AG04450 (cell line): ENCODE data around the gene CEP72. TPM values are rescaled to one million over a fixed set of nuclear protein-coding genes. Genes with fewer than 3 reads are reported as not detected.
"Not testable (repeated sequence)": the region's sequence is repeated elsewhere in the genome, so short reads cannot be mapped to it uniquely, and the experiment has no call there.

ENCODE experiments used
- CTCF ChIA-PET: fragments of 300-600, 350-600 bp; formaldehyde crosslinking; extraction: SDS; loops from one replicate; lab custom pipeline; 2022; ENCODE audit warnings: antibody characterized with exemption, inconsistent platforms; lab: Charles Lee
- POLR2A ChIA-PET: fragments of 350-600 bp; formaldehyde crosslinking; extraction: SDS; loops from one replicate; lab custom pipeline; 2021; ENCODE audit warnings: antibody characterized with exemption, inconsistent platforms; lab: Yijun Ruan, JAX
- DNase-seq: peaks from one replicate; pipeline ENCODE4 v3.0.0-alpha.2; 2011; ENCODE audit warnings: low read depth, low spot score
- H3K27ac ChIP-seq: one replicate; pipeline ENCODE4 v1.5.1; 2012; ENCODE audit warnings: low read depth, low read length, control low read depth
- H3K27me3 ChIP-seq: one replicate; pipeline ENCODE4 v1.6.0; 2012; ENCODE audit warnings: low read length; ENCODE audit not compliant: control insufficient read depth, insufficient read depth
- H3K4me3 ChIP-seq: 2 replicates; pipeline ENCODE4 v1.5.1; 2011; ENCODE audit warnings: mild to moderate bottlenecking, low read depth, low read length, control low read depth
- H3K9me3 ChIP-seq: 2 replicates; pipeline ENCODE4 v1.5.1; 2012; ENCODE audit warnings: low read length; ENCODE audit not compliant: control insufficient read depth, insufficient read depth
- CTCF ChIP-seq: IDR thresholded peaks from 2 replicates; pipeline ENCODE4 v1.5.1; 2011; ENCODE audit warnings: low read depth, low read length, control low read depth, inconsistent platforms
- polyA plus RNA-seq: library from polyadenylated mRNA; depleted of rRNA; stranded (reverse); fragments of >200 nt; gene quantifications from 2 replicates; pipeline ENCODE4 v1.2.3, GENCODE V29; 2011

The CEP72 gene
- polyA plus RNA-seq, 1 experiment: 0.66 TPM

- Histone ChIP-seq H3K9me3 (peaks cover 3% of the 10 kb centered on the region), H3K4me3 (no peak overlapping the region), H3K27ac (no peak overlapping the region), H3K27me3 (peaks cover 37% of the 10 kb centered on the region)
- no peak for TF ChIP-seq CTCF
- CTCF ChIA-PET: no interaction called here
- POLR2A ChIA-PET: no interaction called here
- no peak for DNase-seq
These were observed 37.2 kb upstream of the CEP72 start for GRCh38 chr5:574906-575305.

GRCh38 chr5:575636-576035, 36.5 kb upstream of the CEP72 start:
- peaks cover 44% of the 10 kb centered on the region for H3K27me3 ChIP-seq

GRCh38 chr5:577214-577613, 34.9 kb upstream of the CEP72 start:
- DNase-seq, POLR2A ChIA-PET, H3K27ac ChIP-seq, CTCF ChIA-PET, H3K4me3 ChIP-seq, H3K9me3 ChIP-seq: not testable (repeated sequence)
- peaks cover 39% of the 10 kb centered on the region for H3K27me3 ChIP-seq

More at GRCh38 chr5:575636-576035, 36.5 kb upstream of the CEP72 start:
- no peak for DNase-seq
- H3K4me3 ChIP-seq: no peak overlapping the region
- POLR2A ChIA-PET: no interaction called here
- H3K27ac ChIP-seq: no peak overlapping the region
- CTCF ChIA-PET: no interaction called here
- no peak for TF ChIP-seq CTCF
- no peaks in the 10 kb centered on the region; the same call in none of the 2 replicates for H3K9me3 ChIP-seq

- Histone ChIP-seq H3K9me3 (peaks cover 2% of the 10 kb centered on the region), H3K27me3 (peaks cover 38% of the 10 kb centered on the region), H3K27ac (no peak overlapping the region), H3K4me3 (no peak overlapping the region)
- no peak for TF ChIP-seq CTCF
- DNase-seq: no peak
- ChIA-PET POLR2A (no interaction called here), CTCF (no interaction called here)
These were observed 34.3 kb upstream of the CEP72 start for GRCh38 chr5:577800-578199.

- Histone ChIP-seq H3K27me3 (peaks cover 31% of the 10 kb centered on the region), H3K9me3 (peaks cover 8% of the 10 kb centered on the region), H3K4me3 (no peak overlapping the region), H3K27ac (no peak overlapping the region)
- CTCF ChIA-PET: no interaction called here
- no peak for TF ChIP-seq CTCF
- POLR2A ChIA-PET: no interaction called here
- no peak for DNase-seq
These were observed 32.9 kb upstream of the CEP72 start for GRCh38 chr5:579211-579610.
